ENCODE measurements around the gene MYO3B. TPM values are rescaled to one million over a fixed set of nuclear protein-coding genes. Genes with fewer than 3 reads are reported as not detected.

Gene MYO3B
- total and polyA plus RNA-seq, 11 donors, result 0.09 to 0.19 (median 0.10) TPM; not detected in 8

DNA sequence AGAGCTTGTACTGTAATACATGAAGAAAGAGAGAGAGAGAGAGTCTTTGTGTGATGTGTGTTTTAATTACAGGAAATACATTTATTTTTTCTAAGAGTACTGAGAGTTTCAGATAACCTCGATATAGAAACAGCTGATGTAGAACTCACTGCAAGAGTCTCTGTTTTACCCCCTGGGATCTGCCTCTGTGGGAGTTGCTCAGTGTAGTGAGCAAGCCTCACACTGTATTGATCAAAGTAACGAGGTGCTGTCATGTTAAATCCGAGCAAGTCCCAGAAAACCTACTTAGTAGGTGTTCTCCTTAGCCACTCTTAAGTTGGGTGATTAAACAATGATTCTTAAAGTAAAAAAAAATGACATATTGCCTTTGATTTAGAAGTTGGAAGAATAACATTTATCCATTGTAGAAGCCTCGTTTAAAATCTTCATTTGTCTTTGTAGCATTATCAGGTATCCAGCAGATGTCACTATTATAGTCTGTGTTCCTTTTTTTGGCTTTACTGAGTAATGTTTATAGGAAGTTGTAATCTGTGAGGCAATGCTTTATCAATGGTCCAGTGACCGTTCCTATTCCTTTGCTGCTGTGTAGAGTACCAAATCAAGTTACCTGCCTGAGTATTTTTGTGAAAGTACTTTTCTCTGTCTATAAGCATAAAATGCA is 219.0 kb downstream of the MYO3B start:
- TF ChIP-seq POLR2A (IDR thresholded peaks at IDR 0.05), result no peak
- TF ChIP-seq, protein P1, sequence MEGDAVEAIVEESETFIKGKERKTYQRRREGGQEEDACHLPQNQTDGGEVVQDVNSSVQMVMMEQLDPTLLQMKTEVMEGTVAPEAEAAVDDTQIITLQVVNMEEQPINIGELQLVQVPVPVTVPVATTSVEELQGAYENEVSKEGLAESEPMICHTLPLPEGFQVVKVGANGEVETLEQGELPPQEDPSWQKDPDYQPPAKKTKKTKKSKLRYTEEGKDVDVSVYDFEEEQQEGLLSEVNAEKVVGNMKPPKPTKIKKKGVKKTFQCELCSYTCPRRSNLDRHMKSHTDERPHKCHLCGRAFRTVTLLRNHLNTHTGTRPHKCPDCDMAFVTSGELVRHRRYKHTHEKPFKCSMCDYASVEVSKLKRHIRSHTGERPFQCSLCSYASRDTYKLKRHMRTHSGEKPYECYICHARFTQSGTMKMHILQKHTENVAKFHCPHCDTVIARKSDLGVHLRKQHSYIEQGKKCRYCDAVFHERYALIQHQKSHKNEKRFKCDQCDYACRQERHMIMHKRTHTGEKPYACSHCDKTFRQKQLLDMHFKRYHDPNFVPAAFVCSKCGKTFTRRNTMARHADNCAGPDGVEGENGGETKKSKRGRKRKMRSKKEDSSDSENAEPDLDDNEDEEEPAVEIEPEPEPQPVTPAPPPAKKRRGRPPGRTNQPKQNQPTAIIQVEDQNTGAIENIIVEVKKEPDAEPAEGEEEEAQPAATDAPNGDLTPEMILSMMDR (IDR thresholded peaks at IDR 0.05), result peak in 6 of 12 donors; percentile 7 to 39 (median 20)
- WGBS, 4 donors, result 28 to 39% (median 36%) methylated on average over 5 of the region's 5 CpGs
- intact Hi-C loops (cut with DNase I), result no loop called here
- H3K4me1 ChIP-seq, result peaks cover 0 to 6% (median 0%) of the 10 kb centered on the region in 12 donors
- no peaks in the 10 kb centered on the region for H3K9me3 ChIP-seq
- ATAC-seq, result no peak
- DNase-seq, result no peak
- no peak overlapping the region for H3K4me3 ChIP-seq
- H3K27me3 ChIP-seq, result peaks cover 0 to 28% (median 2%) of the 10 kb centered on the region in 9 donors
- H3K27ac ChIP-seq, result no peak overlapping the region
- no peaks in the 10 kb centered on the region for H3K36me3 ChIP-seq

DNA sequence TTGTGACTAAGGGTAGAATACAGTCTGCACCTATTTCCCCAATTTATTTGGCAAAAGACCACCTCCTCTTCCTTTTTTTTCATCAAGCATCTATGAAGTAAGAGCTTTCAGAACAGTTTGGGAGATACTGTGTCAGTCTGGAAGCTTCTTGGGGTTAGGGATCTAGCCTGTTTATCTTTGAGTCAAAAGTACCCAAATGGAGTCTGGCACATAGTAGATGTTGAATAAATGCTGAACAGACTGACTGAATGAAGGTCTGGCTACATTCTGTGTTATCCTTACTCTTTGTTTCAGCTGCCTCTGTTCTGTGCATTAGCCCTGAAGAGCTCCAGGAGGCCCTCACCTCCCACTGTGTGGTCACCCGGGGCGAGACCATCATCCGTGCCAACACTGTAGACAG is 223.2 kb downstream of the MYO3B start:
- DNase-seq, result no peak
- H3K4me1 ChIP-seq, result no peaks in the 10 kb centered on the region
- no peak for ATAC-seq
- no peak for TF ChIP-seq POLR2A (IDR thresholded peaks at IDR 0.05)
- TF ChIP-seq, protein P1 (IDR thresholded peaks at IDR 0.05), result no peak
- intact Hi-C loops (cut with DNase I), result loop anchor here in 1 of 10 donors (10.0 kb wide), 1 partner anchor 414 kb away; the partner anchor contains the start of gene GAD1
- peaks cover 0 to 43% (median 3%) of the 10 kb centered on the region in 9 donors for H3K27me3 ChIP-seq
- H3K27ac ChIP-seq, result no peak overlapping the region
- no peaks in the 10 kb centered on the region for H3K36me3 ChIP-seq
- H3K9me3 ChIP-seq, result no peaks in the 10 kb centered on the region
- H3K4me3 ChIP-seq, result no peak overlapping the region
- 90 to 93% (median 90%) methylated on average over 3 of the region's 3 CpGs for WGBS, 4 donors

DNA sequence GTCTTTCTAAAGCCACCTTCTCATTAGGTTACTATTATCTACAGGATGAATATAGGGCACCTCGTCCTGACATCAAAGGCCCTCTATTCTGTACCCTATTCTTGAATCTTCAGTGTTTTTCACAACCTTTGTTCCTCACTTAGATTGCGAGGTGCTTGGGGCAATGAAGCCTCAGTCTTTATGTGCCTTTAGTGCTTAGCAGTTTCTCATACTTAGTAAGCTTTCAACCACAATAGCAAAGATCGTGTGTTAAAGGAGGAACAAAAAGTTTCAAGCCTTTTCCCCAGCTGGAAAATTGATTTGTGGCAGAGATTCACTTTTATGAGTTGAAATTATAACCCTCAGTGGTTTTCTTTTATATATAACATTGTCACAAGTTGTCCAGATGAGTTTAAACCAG is 226.9 kb downstream of the MYO3B start:
- intact Hi-C loops (cut with DNase I), result loop anchor here in 5 of 10 donors (5.0 to 10.0 kb wide), 2 partner anchors 407 to 410 kb away; partner anchors contain the start of gene GAD1 (in 1 of the 5)
- peaks cover 0 to 42% (median 5%) of the 10 kb centered on the region in 9 donors for H3K27me3 ChIP-seq
- WGBS, 4 donors, result 62 to 89% (median 86%) methylated on average over 3 of the region's 3 CpGs
- no peak overlapping the region for H3K27ac ChIP-seq
- TF ChIP-seq, protein P1 (IDR thresholded peaks at IDR 0.05), result no peak
- no peak for TF ChIP-seq POLR2A (IDR thresholded peaks at IDR 0.05)
- H3K4me3 ChIP-seq, result no peak overlapping the region
- H3K4me1 ChIP-seq, result peaks cover 0 to 13% (median 2%) of the 10 kb centered on the region in 12 donors
- ATAC-seq (no peak), DNase-seq (no peak)
- no peaks in the 10 kb centered on the region for H3K9me3 ChIP-seq
- H3K36me3 ChIP-seq, result no peaks in the 10 kb centered on the region

DNA sequence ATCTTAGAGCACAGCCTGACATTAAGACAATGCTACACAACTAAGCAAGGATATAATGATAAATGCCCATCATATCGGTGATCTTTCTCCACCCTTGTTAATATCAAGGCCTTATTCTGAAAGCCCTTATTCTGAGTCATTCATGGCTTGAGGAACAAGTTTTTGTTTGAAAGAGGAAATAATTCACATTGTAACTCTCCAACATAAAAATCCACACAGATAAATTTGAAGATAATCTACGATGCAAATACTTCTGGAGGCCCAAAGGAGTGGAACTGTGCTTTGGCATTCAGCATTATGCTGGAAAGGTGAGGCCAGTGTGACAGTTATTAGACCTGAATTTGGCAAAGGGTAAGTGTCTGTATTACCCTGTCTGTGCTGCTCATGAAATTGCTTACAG is 227.4 kb downstream of the MYO3B start:
- intact Hi-C loops (cut with DNase I), result loop anchor here in 5 of 10 donors (5.0 to 10.0 kb wide), 2 partner anchors 407 to 409 kb away; partner anchors contain the start of gene GAD1 (in 1 of the 5)
- 79 to 86% (median 83%) methylated on average over 2 of the region's 2 CpGs for WGBS, 4 donors

More for the DNA sequence above, 227.4 kb downstream of the MYO3B start:
- peaks cover 0 to 13% (median 2%) of the 10 kb centered on the region in 12 donors for H3K4me1 ChIP-seq
- H3K27ac ChIP-seq, result no peak overlapping the region
- peaks cover 0 to 44% (median 5%) of the 10 kb centered on the region in 9 donors for H3K27me3 ChIP-seq
- H3K36me3 ChIP-seq, result no peaks in the 10 kb centered on the region
- no peak for TF ChIP-seq POLR2A (IDR thresholded peaks at IDR 0.05)
- TF ChIP-seq, protein P1 (IDR thresholded peaks at IDR 0.05), result no peak
- H3K9me3 ChIP-seq, result no peaks in the 10 kb centered on the region
- no peak overlapping the region for H3K4me3 ChIP-seq
- ATAC-seq (no peak), DNase-seq (no peak)
